HG03565 (cell line): ENCODE measurements around the gene TREX2.

ENCODE experiments used
- ATAC-seq: cut with Tn5 transposase; IDR thresholded peaks from one replicate; pipeline ENCODE4 v1.9.1; 2021; ENCODE audit warnings: mild to moderate bottlenecking, moderate library complexity; ENCODE audit not compliant: unreplicated experiment

TREX2 gene

GRCh38 chrX:153457136-153457825, 11.4 kb upstream of the TREX2 start:
- no peak for ATAC-seq

- ATAC-seq: no peak
Observed at GRCh38 chrX:153456704-153457103, 10.8 kb upstream of the TREX2 start.

DNA sequence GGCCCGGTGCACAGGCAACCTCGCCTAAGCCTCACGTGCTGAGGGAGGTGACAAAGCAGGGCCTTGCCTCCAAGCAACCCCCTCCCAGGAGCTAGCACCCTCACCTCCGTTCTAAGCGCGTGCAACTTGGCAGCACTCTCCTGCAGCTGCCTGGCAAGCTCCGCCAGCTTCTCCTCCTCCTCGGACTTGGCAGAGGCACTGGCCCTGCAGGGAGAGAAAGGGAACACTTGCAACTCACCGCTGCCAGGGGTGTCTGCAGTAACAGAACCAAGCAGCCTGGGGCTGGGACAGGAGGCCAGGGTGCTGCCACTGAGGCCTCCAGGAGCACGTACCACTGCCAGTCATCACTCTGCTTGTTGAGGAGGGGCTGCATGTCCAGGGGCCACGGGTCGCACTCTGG, 10.3 kb upstream of the TREX2 start:
- no peak for ATAC-seq

DNA sequence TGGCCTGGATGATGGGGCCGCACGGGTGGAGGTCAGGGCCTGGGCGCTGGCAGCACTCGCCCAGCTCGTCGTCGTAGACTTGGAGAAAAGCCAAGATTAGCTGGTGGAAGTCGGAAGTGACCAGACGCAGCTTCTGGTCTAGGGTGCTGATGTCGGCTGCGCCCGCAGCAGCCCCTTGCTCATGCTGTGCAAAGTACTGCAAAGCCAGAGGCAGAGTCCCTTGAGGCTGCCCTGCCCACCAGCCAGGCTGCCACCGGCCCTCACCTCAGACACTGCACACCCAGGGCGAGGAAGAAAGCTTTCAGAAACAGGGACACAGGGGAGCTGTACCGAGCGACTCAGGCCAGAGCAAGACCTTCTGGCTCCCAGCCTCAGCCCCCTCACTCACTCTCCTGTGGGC, 9.7 kb upstream of the TREX2 start:
- no peak for ATAC-seq

- ATAC-seq: no peak
Observed at GRCh38 chrX:153454901-153455550, 9.2 kb upstream of the TREX2 start.

- no peak for ATAC-seq
Observed at GRCh38 chrX:153450949-153451277, 5.1 kb upstream of the TREX2 start.

GRCh38 chrX:153450114-153450948, 4.5 kb upstream of the TREX2 start:
- ATAC-seq: no peak

DNA sequence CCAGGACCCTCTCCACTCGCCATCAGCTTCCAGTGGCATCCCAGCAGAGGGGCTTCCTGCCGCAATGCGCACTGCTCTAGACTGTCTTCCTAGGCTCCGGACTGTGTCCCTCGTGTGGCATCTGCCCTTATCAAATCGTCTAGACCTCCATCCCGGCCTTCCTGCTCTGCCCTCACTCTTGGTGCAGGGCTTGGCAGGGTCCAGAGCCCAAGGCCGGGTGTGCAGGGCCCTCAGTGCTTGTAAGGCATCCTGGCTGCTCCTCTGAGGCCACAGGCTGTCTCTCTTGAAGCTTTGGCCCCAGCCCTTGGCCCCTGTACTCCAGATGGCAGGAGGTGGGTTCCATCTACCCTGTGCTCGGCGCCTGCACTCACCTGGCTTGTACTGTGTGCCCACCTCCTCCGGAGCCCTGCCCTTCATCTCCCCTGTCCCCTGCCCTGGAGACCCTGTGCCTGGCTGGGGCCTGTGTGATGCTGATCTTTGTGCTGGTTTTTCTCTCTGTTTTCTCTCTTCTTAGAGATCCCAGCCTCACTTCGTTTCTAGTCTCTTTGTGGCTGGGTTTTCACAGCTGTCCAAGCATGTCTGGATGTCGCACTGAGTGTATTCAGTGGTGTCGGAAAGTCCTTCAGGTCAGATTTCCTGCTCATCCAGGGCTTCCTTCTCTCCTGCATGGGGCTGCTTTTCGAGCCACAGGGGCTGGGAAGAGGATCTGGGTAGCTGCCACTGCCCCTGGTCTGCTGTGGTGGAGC, 3.7 kb upstream of the TREX2 start:
- ATAC-seq: no peak

DNA sequence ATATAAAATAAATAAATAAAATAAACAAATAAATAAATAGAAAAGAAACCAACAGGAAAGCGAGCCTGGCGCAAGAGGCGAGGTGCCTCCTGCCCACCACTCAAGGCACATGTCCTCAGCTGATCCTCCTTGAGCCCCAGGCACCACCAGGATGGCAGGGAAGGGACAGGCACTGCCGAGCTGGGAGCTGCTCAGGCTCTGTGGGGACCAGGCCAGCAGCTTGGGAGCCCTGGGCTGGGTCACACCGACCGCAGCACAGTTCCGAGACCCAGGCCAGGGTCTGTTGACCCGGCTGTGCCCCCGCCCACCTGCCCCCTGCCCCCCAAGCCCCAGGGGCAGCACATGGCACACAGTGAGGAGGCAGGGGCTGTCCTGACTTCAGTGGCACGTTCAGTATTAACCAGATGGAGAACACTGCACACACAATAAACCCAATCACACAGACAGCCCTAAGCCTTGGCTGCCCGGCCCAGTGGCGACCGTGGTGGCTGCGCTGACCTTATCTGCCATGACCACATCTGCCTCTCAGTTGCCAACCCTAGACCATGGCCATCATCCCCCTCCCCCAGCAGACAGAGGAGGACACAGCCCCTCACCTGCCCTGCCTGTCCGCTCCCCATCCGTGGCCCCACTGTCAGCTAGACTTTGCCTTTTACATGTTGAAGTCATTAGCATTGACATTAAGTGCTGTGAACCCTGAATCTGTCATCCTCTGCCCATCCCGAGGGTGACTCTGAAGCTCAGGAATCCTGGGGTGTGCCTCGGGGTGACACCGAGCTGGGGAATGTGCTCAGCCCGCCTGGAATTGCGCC, 2.9 kb upstream of the TREX2 start:
- no peak for ATAC-seq

DNA sequence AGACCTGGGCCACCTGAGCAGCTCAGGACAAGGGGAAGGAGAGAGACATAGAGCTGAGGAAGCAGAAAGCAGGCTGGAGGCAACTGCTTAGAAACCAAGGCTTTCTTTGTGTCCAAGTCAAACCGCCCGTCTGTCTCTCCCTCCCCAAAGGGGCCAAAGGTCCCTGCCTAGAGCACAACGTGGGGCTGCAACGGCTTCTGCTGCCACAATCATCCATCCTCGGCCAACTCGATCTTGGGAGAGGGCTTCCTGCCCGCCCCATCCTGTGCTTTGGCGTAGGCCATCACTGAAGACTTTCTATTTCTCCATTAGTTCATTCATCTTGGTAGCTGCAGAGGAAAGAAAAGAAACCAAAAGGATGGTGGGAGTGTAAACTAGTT, 1.7 kb upstream of the TREX2 start:
- no peak for ATAC-seq

GRCh38 chrX:153446950-153447580, 1.2 kb upstream of the TREX2 start:
- ATAC-seq: no peak

DNA sequence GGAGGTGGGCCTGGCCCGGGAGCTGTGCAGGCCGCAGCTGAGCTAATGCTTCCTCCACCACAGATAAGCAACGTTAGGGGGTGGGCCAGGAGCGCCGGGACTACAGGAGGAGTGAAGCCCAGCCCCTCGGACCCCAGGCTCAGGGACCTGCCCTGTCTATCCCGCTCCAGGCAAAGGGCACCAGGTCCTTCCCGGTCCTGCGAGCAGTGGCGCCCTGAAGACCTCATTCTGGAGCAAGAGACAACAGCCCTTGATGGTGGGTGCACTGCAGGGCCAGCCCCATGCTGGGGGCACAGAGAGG, 730 bp upstream of the TREX2 start:
- ATAC-seq: no peak

DNA sequence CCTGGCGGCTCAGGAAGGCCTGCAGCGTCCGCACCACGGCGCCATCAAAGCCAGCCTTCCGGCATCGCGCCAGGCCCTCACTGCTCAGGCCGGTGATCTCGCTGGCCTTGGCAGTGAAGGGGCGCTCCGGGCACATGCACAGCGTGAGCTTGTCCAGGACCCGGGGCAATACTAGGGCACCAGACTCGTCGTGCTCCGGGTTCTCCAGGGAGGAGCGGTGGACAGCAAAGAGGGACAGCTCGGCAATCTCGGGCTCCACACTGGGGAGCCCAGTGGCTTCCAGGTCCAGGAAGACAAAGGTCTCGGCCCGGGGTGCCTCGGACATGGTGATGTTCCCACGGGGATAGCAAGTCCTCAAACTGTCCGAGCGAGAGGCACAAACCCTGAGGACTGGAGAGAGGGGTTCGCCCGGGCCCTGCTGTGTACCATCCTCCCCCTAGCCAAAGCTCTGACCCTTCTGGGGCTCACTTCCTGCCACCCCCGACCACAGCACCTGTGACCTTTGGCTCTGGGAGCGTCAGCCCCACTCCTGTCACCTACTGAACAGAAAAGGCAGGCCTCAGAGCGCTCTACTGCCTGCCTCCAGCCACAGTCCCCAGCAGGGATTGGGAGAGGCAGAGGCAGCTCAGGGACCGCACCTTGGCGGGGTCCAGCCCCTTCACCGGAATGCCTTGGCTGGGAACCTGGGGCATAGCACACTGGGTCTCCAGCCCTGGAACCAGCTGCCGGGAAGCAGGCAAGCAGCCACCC, 575 bp downstream of the TREX2 start:
- ATAC-seq: no peak

GRCh38 chrX:153444333-153445011, 1.4 kb downstream of the TREX2 start:
- ATAC-seq: no peak

DNA sequence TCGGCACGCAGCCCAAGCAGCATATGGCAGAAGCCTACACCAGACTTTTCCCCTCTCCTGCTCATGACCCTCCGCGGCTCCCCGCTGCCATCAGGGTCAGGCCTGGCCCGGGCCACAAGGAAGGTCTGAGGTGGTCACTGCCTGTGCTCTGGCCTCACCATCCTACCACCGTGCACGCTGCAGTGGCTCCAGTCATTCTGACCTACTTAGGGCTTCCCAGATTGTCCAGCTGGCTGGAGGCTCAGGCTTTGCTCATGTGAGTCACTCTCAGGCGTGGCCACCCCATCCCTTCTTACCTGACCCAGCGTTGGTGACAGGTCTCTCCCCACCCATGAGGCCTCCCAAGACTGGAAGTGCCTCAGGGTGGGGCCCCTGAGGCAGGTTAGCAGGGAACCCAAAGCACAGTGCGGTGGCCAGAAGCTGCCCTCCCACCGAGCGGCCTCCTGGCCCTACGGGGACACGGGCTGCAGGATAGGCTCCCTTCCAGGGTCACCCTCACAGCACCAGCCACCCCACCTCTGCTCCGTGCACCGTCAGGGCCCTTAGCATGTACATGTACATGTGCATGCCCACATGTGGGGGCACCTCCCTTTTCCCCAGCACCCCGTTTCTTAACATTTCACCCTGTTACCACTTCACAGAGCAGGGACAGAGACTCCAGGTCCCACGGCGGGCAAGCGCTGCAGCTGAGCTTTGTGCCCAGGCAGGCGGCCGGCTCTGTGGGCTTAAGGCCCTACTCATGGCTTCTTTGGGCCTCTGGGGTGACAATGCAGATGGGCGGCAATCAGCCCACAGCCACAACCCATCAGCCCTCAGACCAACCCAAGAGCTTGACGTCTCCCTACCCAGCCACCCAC, 2.2 kb downstream of the TREX2 start:
- ATAC-seq: no peak

DNA sequence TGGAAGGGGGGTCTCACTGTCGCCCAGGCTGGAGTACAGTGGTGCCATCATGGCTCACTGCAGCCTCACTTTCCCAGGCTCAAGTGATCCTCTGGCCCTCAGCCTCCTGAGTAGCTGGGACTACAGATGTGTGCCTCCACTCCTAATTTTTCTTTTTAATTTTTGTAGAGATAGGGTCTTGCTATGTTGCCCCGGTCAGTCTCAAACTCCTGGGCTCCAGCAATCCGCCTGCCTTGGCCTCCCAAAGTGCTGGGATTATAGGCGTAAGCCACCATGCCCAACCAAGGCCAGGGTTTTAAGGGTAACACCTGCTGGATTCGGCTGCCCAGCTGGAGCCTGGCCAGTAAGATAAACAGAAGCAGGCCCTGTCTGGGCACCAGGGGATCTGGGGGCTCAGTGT, 3.4 kb downstream of the TREX2 start:
- ATAC-seq: no peak

DNA sequence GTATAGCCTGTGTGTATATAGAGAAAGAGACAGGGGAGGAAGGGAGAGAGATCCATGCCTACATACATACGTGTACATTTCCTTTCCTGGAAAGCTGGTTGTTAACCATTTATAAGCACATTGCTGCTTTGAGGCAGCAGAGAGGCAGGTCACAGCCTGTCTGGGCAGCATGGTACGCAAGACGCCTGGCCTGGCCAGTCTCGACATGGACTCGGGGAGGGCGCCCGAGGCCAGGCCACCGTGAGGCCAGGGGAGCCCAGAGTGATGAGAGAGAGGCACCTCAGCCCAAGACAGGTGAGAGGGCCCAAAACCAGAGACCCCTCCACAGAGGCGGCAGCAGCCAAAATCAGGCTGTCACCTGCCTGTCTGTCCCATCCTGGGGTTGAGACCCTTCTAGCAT, 3.9 kb downstream of the TREX2 start:
- ATAC-seq: no peak

DNA sequence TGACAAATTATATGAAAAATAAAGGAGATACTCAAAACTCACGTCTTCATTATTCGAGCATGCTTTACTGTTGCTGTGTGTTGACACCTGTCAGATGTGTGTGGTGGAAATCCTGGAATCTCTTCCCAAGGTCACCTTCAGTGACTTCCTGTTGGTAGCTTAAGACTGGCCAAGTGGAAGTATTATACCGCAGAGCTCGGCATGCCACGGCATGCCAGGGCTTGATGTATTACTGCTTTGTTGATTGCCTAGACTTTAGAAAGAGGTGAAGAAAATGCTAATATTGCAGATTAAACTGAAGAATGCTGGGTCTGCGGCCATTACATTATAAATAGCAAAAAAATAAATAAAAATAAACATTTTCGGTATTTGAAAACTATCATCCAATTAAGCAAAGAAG, 4.6 kb downstream of the TREX2 start:
- no peak for ATAC-seq
